Parathyroid adenoma (tissue), 2 donors: ENCODE measurements around the gene PALM.

ENCODE experiments used
- H2AFZ ChIP-seq: fragments of 300-600 bp; sonication (generic); one replicate; pipeline ENCODE4 v1.7.0; 2017; ENCODE audit warnings: antibody characterized with exemption, mild to moderate bottlenecking
- H3K27ac ChIP-seq: fragments of 300-600 bp; sonication (generic); one replicate; pipeline ENCODE4 v1.7.0; 2017
- H3K27me3 ChIP-seq: fragments of 300-600 bp; sonication (generic); one replicate; pipeline ENCODE4 v1.7.0; 2017; ENCODE audit warnings: low read length; ENCODE audit not compliant: control insufficient read depth, insufficient read depth
- H3K36me3 ChIP-seq: fragments of 300-600 bp; sonication (generic); one replicate; pipeline ENCODE4 v1.7.0; 2017; ENCODE audit warnings: low read length; ENCODE audit not compliant: control insufficient read depth, insufficient read depth
- H3K4me1 ChIP-seq: fragments of 300-600 bp; sonication (generic); one replicate; pipeline ENCODE4 v1.7.0; 2017; ENCODE audit warnings: control low read depth
- H3K4me2 ChIP-seq: fragments of 300-600 bp; sonication (generic); one replicate; pipeline ENCODE4 v1.7.0; 2017; ENCODE audit warnings: low read length
- H3K4me3 ChIP-seq: fragments of 300-600 bp; sonication (generic); one replicate; pipeline ENCODE4 v1.7.0; 2017; ENCODE audit warnings: low read depth, low read length
- H3K79me2 ChIP-seq: fragments of 300-600 bp; sonication (generic); one replicate; pipeline ENCODE4 v1.7.0; 2017; ENCODE audit warnings: control low read depth
- H3K9ac ChIP-seq: fragments of 300-600 bp; sonication (generic); one replicate; pipeline ENCODE4 v1.7.0; 2017; ENCODE audit warnings: mild to moderate bottlenecking
- H3K9me3 ChIP-seq: fragments of 300-600 bp; sonication (generic); one replicate; pipeline ENCODE4 v1.7.0; 2017; ENCODE audit warnings: low read length; ENCODE audit not compliant: control insufficient read depth
- CTCF ChIP-seq: fragments of 300-600 bp; sonication (generic); IDR thresholded peaks from one replicate; pipeline ENCODE4 v1.7.0; 2017; ENCODE audit warnings: antibody characterized with exemption, mild to moderate bottlenecking
- donor health status: primary hyperparathyroidism.

The PALM gene

DNA sequence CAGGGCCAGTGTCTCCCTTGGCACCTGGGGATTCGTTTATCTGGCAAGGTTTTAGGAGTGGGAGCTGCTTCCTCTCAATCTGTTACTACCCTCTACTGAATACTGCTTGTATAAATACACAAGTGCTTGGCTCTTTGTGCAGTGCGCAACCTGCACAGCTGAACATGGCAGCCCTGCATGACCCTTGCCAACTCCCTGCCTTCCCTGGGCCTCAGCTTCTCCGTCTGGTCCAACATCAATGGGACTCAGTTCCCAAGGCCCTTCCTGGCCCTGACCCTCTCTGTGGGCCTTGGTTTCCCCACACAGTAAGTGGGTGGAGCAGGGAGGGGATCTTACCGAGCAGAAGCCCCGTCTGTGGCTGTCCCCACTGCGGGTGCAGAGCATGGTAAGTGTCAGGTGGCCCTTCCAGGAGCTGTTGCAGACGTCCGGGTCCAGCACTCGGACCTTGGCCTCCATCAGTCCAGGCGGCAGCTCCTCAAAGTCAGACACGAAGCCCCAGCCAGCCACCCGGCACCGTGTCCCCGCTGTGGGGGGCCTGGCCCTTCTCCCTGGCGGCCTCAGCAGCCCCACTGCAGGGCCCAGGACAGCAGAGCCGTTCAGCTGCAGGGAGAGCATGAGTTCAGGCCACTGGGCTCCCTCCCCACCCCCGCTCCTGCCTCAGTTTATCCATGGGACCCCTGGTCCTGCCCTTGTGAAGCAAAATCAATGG is 22.0 kb upstream of the PALM start:
- H3K27me3 ChIP-seq, result no peaks in the 10 kb centered on the region
- H3K9me3 ChIP-seq, result no peaks in the 10 kb centered on the region
- no peaks in the 10 kb centered on the region for H3K36me3 ChIP-seq
- no peaks in the 10 kb centered on the region for H3K79me2 ChIP-seq
- no peak for TF ChIP-seq CTCF
- H3K9ac ChIP-seq, result no peak overlapping the region
- H3K4me1 ChIP-seq, result no peaks in the 10 kb centered on the region
- H2AFZ ChIP-seq, result no peak overlapping the region
- H3K4me3 ChIP-seq, result no peak overlapping the region
- H3K4me2 ChIP-seq, result no peak overlapping the region
- H3K27ac ChIP-seq, result no peak overlapping the region

- Histone ChIP-seq H3K9me3 (no peaks in the 10 kb centered on the region), H3K4me2 (no peak overlapping the region), H3K36me3 (no peaks in the 10 kb centered on the region), H3K9ac (no peak overlapping the region), H3K79me2 (no peaks in the 10 kb centered on the region), H2AFZ (no peak overlapping the region), H3K27me3 (no peaks in the 10 kb centered on the region), H3K4me3 (no peak overlapping the region), H3K4me1 (no peaks in the 10 kb centered on the region), H3K27ac (no peak overlapping the region)
- no peak for TF ChIP-seq CTCF
Measured at GRCh38 chr19:687569-688166, 21.1 kb upstream of the PALM start.

DNA sequence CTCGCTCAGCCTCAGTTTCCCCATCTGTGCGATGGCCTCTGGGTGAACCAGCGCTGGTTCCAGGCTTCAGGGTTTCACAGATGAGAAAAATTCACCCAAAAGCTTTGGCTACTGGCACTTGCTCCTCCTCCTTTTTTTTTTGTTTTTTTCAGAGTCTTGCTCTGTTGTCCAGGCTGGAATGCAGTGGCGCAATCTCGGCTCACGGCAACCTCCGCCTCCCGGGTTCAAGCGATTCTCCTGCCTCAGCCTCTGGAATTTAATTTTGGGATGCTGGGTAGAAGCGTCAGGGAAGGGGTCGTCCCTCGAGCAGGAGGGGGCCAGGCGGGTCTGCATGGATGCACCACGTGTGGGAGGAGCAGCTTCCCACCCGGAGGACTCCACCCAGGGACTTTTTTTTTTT is 20.5 kb upstream of the PALM start:
- no peak overlapping the region for H2AFZ ChIP-seq
- no peak overlapping the region for H3K9ac ChIP-seq
- no peak overlapping the region for H3K4me2 ChIP-seq
- no peak overlapping the region for H3K4me3 ChIP-seq
- H3K27ac ChIP-seq, result no peak overlapping the region
- no peaks in the 10 kb centered on the region for H3K27me3 ChIP-seq
- H3K36me3 ChIP-seq, result no peaks in the 10 kb centered on the region
- TF ChIP-seq CTCF, result no peak
- no peaks in the 10 kb centered on the region for H3K79me2 ChIP-seq
- no peaks in the 10 kb centered on the region for H3K9me3 ChIP-seq
- no peaks in the 10 kb centered on the region for H3K4me1 ChIP-seq

- Histone ChIP-seq H3K4me1 (no peaks in the 10 kb centered on the region), H3K79me2 (no peaks in the 10 kb centered on the region), H3K9me3 (no peaks in the 10 kb centered on the region), H3K36me3 (no peaks in the 10 kb centered on the region), H3K4me3 (no peak overlapping the region), H2AFZ (no peak overlapping the region), H3K4me2 (no peak overlapping the region), H3K27me3 (no peaks in the 10 kb centered on the region), H3K27ac (no peak overlapping the region), H3K9ac (no peak overlapping the region)
- TF ChIP-seq CTCF, result no peak
Measured at GRCh38 chr19:688992-689391, 19.7 kb upstream of the PALM start.

- H3K27ac ChIP-seq, result no peak overlapping the region
Measured at GRCh38 chr19:690203-690602, 18.5 kb upstream of the PALM start.

More at GRCh38 chr19:690203-690602, 18.5 kb upstream of the PALM start:
- H3K9me3 ChIP-seq, result no peaks in the 10 kb centered on the region
- no peak overlapping the region for H3K4me2 ChIP-seq
- H3K4me1 ChIP-seq, result no peaks in the 10 kb centered on the region
- no peak overlapping the region for H2AFZ ChIP-seq
- H3K79me2 ChIP-seq, result no peaks in the 10 kb centered on the region
- H3K27me3 ChIP-seq, result peaks cover 3% of the 10 kb centered on the region
- TF ChIP-seq CTCF, result no peak
- H3K36me3 ChIP-seq, result no peaks in the 10 kb centered on the region
- H3K9ac ChIP-seq, result no peak overlapping the region
- no peak overlapping the region for H3K4me3 ChIP-seq
